KMS-11 (cell line): Measurements from ENCODE around the gene METTL27.
"Not testable (repeated sequence)": the region's sequence is repeated elsewhere in the genome, so short reads cannot be mapped to it uniquely, and the experiment has no call there.

Experiments used
- H2AFZ ChIP-seq: fragments of 200-600 bp; sonication (generic); 2 replicates; pipeline ENCODE4 v1.6.1; 2016; ENCODE audit warnings: antibody characterized with exemption, mixed run types, low read depth
- H3K27ac ChIP-seq: fragments of 200-600 bp; sonication (generic); 2 replicates; pipeline ENCODE4 v1.6.1; 2016; ENCODE audit warnings: mild to moderate bottlenecking, mixed run types
- H3K27me3 ChIP-seq: fragments of 200-600 bp; sonication (generic); 2 replicates; pipeline ENCODE4 v1.6.1; 2017; ENCODE audit warnings: mild to moderate bottlenecking, low read depth, mixed run types, moderate library complexity; ENCODE audit not compliant: insufficient read depth
- H3K36me3 ChIP-seq: fragments of 200-600 bp; sonication (generic); 2 replicates; pipeline ENCODE4 v1.6.1; 2017; ENCODE audit warnings: mild to moderate bottlenecking, mixed run types; ENCODE audit not compliant: insufficient read depth
- H3K4me1 ChIP-seq: fragments of 200-600 bp; sonication (generic); 2 replicates; pipeline ENCODE4 v1.6.1; 2016; ENCODE audit warnings: mild to moderate bottlenecking, low read depth, mixed run types; ENCODE audit not compliant: poor library complexity, severe bottlenecking
- H3K4me2 ChIP-seq: fragments of 200-600 bp; sonication (generic); 2 replicates; pipeline ENCODE4 v1.7.0; 2016; ENCODE audit warnings: mild to moderate bottlenecking, mixed run types
- H3K4me3 ChIP-seq: fragments of 200-600 bp; sonication (generic); IDR thresholded peaks from 2 replicates; pipeline ENCODE4 v1.6.1; 2017; ENCODE audit warnings: low read depth, low read length, mixed read lengths; ENCODE audit not compliant: insufficient read depth
- H3K79me2 ChIP-seq: fragments of 200-600 bp; sonication (generic); 2 replicates; pipeline ENCODE4 v1.6.1; 2016; ENCODE audit warnings: low read depth, mixed run types; ENCODE audit not compliant: insufficient read depth
- H3K9ac ChIP-seq: fragments of 200-600 bp; sonication (generic); 2 replicates; pipeline ENCODE4 v1.6.1; 2016; ENCODE audit warnings: mild to moderate bottlenecking, mixed run types
- H4K20me1 ChIP-seq: fragments of 200-600 bp; sonication (generic); 2 replicates; pipeline ENCODE4 v1.6.1; 2016; ENCODE audit warnings: mild to moderate bottlenecking, mixed run types; ENCODE audit not compliant: insufficient read depth
- TF ChIP-seq, protein P1 (sequence below): fragments of 200-600 bp; sonication (generic); conservative IDR thresholded peaks from 2 replicates; pipeline ENCODE4 v1.6.1; 2017; ENCODE audit warnings: low read depth, mild to moderate bottlenecking, antibody characterized with exemption, low read length, moderate library complexity, mixed read lengths

METTL27 gene

GRCh38 chr7:73887762-73888161 lies 45.4 kb upstream of the METTL27 start:
- TF ChIP-seq, protein P1, sequence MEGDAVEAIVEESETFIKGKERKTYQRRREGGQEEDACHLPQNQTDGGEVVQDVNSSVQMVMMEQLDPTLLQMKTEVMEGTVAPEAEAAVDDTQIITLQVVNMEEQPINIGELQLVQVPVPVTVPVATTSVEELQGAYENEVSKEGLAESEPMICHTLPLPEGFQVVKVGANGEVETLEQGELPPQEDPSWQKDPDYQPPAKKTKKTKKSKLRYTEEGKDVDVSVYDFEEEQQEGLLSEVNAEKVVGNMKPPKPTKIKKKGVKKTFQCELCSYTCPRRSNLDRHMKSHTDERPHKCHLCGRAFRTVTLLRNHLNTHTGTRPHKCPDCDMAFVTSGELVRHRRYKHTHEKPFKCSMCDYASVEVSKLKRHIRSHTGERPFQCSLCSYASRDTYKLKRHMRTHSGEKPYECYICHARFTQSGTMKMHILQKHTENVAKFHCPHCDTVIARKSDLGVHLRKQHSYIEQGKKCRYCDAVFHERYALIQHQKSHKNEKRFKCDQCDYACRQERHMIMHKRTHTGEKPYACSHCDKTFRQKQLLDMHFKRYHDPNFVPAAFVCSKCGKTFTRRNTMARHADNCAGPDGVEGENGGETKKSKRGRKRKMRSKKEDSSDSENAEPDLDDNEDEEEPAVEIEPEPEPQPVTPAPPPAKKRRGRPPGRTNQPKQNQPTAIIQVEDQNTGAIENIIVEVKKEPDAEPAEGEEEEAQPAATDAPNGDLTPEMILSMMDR, result no peak
- H3K27ac ChIP-seq, result no peak overlapping the region
- H3K9ac ChIP-seq, result no peak overlapping the region

DNA sequence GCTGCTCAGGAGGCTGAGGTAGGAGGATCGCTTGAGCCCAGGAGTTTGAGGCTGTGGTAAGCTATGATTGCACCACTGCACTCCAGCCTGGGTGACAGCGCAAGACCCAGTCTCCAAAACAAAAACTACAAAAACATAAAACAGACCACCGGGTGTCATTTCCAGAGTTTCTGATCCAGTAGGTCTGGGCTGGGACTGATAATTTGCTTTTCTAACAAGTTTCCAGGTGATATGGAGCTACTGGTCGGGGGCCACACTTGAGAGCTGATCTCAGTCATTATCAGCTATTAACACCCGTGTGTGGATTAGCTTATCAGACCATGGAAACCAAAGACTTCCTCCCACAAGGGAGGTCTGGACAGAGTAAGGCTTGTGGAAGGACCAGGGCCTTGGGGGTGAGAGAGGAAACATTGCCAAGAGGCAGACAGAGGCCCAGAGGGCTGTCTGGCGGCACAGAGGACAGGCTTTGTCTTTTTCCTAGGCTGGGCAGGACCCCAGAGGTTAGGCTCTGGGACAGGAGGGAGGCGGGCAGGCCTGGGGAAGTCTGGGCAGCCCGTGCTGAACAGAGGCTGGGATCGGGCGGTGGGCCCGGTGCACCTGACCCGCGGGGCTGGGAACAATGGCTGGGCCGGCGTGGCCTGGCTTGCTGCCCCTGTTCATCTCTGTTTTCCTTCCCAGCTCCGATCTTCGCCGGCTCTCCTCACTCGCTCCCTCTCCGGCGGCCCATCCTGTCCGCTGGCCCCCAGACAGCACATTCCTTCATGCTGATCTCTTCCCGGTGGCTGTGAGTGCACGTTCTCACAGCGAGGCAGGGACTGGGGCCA lies 43.9 kb upstream of the METTL27 start:
- TF ChIP-seq, protein P1, result no peak
- H3K27me3 ChIP-seq, result peaks cover 49% of the 10 kb centered on the region
- no peak overlapping the region for H3K9ac ChIP-seq
- no peak overlapping the region for H3K27ac ChIP-seq
- no peak overlapping the region for H2AFZ ChIP-seq
- H3K4me1 ChIP-seq, result no peaks in the 10 kb centered on the region
- no peak overlapping the region for H3K4me2 ChIP-seq
- H4K20me1 ChIP-seq, result no peaks in the 10 kb centered on the region
- H3K4me3 ChIP-seq, result no peak overlapping the region
- no peaks in the 10 kb centered on the region for H3K36me3 ChIP-seq
- no peaks in the 10 kb centered on the region for H3K79me2 ChIP-seq

More at GRCh38 chr7:73887762-73888161, 45.4 kb upstream of the METTL27 start:
- no peaks in the 10 kb centered on the region for H3K4me1 ChIP-seq
- no peaks in the 10 kb centered on the region for H3K36me3 ChIP-seq
- peaks cover 33% of the 10 kb centered on the region for H3K27me3 ChIP-seq
- H3K79me2 ChIP-seq, result no peaks in the 10 kb centered on the region
- H3K4me2 ChIP-seq, result no peak overlapping the region
- H3K4me3 ChIP-seq, result no peak overlapping the region
- H4K20me1 ChIP-seq, result no peaks in the 10 kb centered on the region
- no peak overlapping the region for H2AFZ ChIP-seq

- Histone ChIP-seq H3K4me3 (no peak overlapping the region), H3K4me2 (no peak overlapping the region), H4K20me1 (no peaks in the 10 kb centered on the region), H3K27me3 (peaks cover 56% of the 10 kb centered on the region), H3K9ac (no peak overlapping the region), H3K4me1 (no peaks in the 10 kb centered on the region), H3K79me2 (no peaks in the 10 kb centered on the region), H3K27ac (no peak overlapping the region), H3K36me3 (no peaks in the 10 kb centered on the region), H2AFZ (no peak overlapping the region)
- TF ChIP-seq, protein P1, result no peak
Observed at GRCh38 chr7:73885433-73885974, 43.2 kb upstream of the METTL27 start.

- H2AFZ ChIP-seq, H3K79me2 ChIP-seq, H3K4me2 ChIP-seq, H3K27ac ChIP-seq, H3K9ac ChIP-seq, H3K4me3 ChIP-seq, H3K4me1 ChIP-seq, H4K20me1 ChIP-seq, H3K36me3 ChIP-seq: not testable (repeated sequence)
- peaks cover 61% of the 10 kb centered on the region for H3K27me3 ChIP-seq
Observed at GRCh38 chr7:73884867-73885422, 42.6 kb upstream of the METTL27 start.

GRCh38 chr7:73882047-73882402 lies 39.7 kb upstream of the METTL27 start:
- no peak overlapping the region for H3K9ac ChIP-seq
- H3K79me2 ChIP-seq, result no peaks in the 10 kb centered on the region
- H3K36me3 ChIP-seq, result no peaks in the 10 kb centered on the region
- H3K27ac ChIP-seq, result no peak overlapping the region
- no peak overlapping the region for H3K4me3 ChIP-seq
- H4K20me1 ChIP-seq, result no peaks in the 10 kb centered on the region
- H2AFZ ChIP-seq, result no peak overlapping the region
- TF ChIP-seq, protein P1, result no peak
- peaks cover 85% of the 10 kb centered on the region for H3K27me3 ChIP-seq
- no peak overlapping the region for H3K4me2 ChIP-seq
- H3K4me1 ChIP-seq, result no peaks in the 10 kb centered on the region
